PC-9 (cell line): ENCODE data around the gene TMEM128. TPM values are rescaled to one million over a fixed set of nuclear protein-coding genes. Genes with fewer than 3 reads are reported as not detected.

Experiments
- BruUV-seq: library from RNA; stranded (reverse); fragments of 400-500 nt; replicated peaks from 2 replicates; lab custom pipeline; 2021; lab: Mats Ljungman, UMichigan
- CTCF ChIA-PET: fragments of 300-600 bp; sonication (Branson Sonifier 250); formaldehyde crosslinking; loops from one replicate; lab custom pipeline; 2022; ENCODE audit warnings: antibody characterized with exemption; lab: Charles Lee
- POLR2A ChIA-PET: fragments of 300-600 bp; sonication (Branson Sonifier 250); formaldehyde crosslinking; loops from one replicate; lab custom pipeline; 2022; ENCODE audit warnings: antibody characterized with exemption; ENCODE audit not compliant: unreplicated experiment; lab: Charles Lee
- DNase-seq, 2 experiments: peaks; one replicate each; pipeline versions ENCODE4 v3.0.0 to v3.0.0-alpha.2; 2015 to 2022; ENCODE audit warnings: mixed read lengths in 1 of 2
- H2AFZ ChIP-seq: fragments of 200-600 bp; sonication (generic); 2 replicates; pipeline ENCODE4 v1.8.1; 2017; ENCODE audit warnings: antibody characterized with exemption
- H3F3A ChIP-seq: fragments of 200-600 bp; sonication (generic); 2 replicates; pipeline ENCODE4 v1.8.1; 2017; ENCODE audit warnings: antibody characterized with exemption, mild to moderate bottlenecking, low read depth; ENCODE audit not compliant: insufficient read depth
- H3K27ac ChIP-seq: fragments of 200-600 bp; sonication (generic); 2 replicates; pipeline ENCODE4 v1.6.1; 2016; ENCODE audit warnings: mixed run types
- H3K27me3 ChIP-seq: fragments of 200-600 bp; sonication (generic); 2 replicates; pipeline ENCODE4 v1.6.1; 2016; ENCODE audit warnings: low read depth, mixed run types; ENCODE audit not compliant: insufficient read depth
- H3K36me3 ChIP-seq: fragments of 200-600 bp; sonication (generic); 2 replicates; pipeline ENCODE4 v1.6.1; 2016; ENCODE audit warnings: low read depth, mixed run types
- H3K4me1 ChIP-seq: fragments of 200-600 bp; sonication (generic); replicated peaks from 2 replicates; pipeline ENCODE4 v1.6.1; 2016; ENCODE audit warnings: mixed run types; ENCODE audit not compliant: insufficient read depth
- H3K4me2 ChIP-seq: fragments of 200-600 bp; sonication (generic); 2 replicates; pipeline ENCODE4 v1.6.1; 2017; ENCODE audit warnings: mixed run types
- H3K4me3 ChIP-seq: fragments of 200-600 bp; sonication (generic); 2 replicates; pipeline ENCODE4 v1.6.1; 2016; ENCODE audit warnings: mixed run types
- H3K79me2 ChIP-seq: fragments of 200-600 bp; sonication (generic); 2 replicates; pipeline ENCODE4 v1.6.1; 2017; ENCODE audit warnings: low read depth, mixed run types
- H3K9me2 ChIP-seq: fragments of 200-600 bp; sonication (generic); 2 replicates; pipeline ENCODE4 v1.8.1; 2017; ENCODE audit warnings: mild to moderate bottlenecking; ENCODE audit not compliant: insufficient read depth
- H3K9me3 ChIP-seq: fragments of 200-600 bp; sonication (generic); 2 replicates; pipeline ENCODE4 v1.8.1; 2016; ENCODE audit warnings: low read depth; ENCODE audit not compliant: insufficient read depth
- H4K20me1 ChIP-seq: fragments of 200-600 bp; sonication (generic); 2 replicates; pipeline ENCODE4 v1.8.1; 2017; ENCODE audit not compliant: insufficient read depth
- EZH2 ChIP-seq: fragments of 200-600 bp; sonication (generic); IDR thresholded peaks from 2 replicates; pipeline ENCODE4 v1.8.0; 2017; ENCODE audit warnings: antibody characterized with exemption, low read depth
- intact Hi-C: fragments of 100-400 bp; cut with micrococcal nuclease; formaldehyde crosslinking; loops from one replicate; pipeline ENCODE4 v1.10.0; 2022; ENCODE audit not compliant: unreplicated experiment
- total RNA-seq: library from RNA; stranded (reverse); gene quantifications from 2 replicates; pipeline ENCODE4 v1.2.3, GENCODE V29; 2021
- TF ChIP-seq, protein P1 (sequence below): fragments of 200-600 bp; sonication (generic); conservative IDR thresholded peaks from 2 replicates; pipeline ENCODE4 v1.6.1; 2017; ENCODE audit warnings: mixed run types, antibody characterized with exemption, mild to moderate bottlenecking, moderate library complexity

Gene TMEM128
- total RNA-seq, 1 experiment from 2014 or later: 18.1 TPM

DNA sequence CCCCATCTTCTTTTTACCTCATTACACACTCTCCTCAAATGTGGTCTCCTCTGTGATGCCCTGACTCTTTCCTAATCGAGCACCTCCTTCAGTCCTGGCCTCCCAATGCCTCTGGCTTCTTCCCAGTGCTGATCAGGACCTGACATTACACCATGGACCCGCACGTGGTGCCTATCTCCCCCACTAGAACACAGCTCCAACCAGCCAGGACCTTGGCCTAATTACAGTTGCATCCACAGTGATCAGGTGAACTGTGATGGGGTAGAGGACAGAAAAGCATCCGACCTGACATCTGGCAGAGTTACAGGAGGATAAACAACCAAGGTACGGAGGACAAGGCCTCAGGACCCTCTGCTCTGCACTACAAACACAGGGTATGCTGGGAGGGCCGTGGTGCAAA, 29.5 kb upstream of the TMEM128 start:
- intact Hi-C loops: no loop called here
- no peaks in the 10 kb centered on the region for H3K36me3 ChIP-seq
- H3K79me2 ChIP-seq: no peaks in the 10 kb centered on the region
- no peak overlapping the region for H3K27ac ChIP-seq
- TF ChIP-seq, protein P1, sequence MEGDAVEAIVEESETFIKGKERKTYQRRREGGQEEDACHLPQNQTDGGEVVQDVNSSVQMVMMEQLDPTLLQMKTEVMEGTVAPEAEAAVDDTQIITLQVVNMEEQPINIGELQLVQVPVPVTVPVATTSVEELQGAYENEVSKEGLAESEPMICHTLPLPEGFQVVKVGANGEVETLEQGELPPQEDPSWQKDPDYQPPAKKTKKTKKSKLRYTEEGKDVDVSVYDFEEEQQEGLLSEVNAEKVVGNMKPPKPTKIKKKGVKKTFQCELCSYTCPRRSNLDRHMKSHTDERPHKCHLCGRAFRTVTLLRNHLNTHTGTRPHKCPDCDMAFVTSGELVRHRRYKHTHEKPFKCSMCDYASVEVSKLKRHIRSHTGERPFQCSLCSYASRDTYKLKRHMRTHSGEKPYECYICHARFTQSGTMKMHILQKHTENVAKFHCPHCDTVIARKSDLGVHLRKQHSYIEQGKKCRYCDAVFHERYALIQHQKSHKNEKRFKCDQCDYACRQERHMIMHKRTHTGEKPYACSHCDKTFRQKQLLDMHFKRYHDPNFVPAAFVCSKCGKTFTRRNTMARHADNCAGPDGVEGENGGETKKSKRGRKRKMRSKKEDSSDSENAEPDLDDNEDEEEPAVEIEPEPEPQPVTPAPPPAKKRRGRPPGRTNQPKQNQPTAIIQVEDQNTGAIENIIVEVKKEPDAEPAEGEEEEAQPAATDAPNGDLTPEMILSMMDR: no peak
- TF ChIP-seq EZH2: no peak
- H3K27me3 ChIP-seq: no peaks in the 10 kb centered on the region
- POLR2A ChIA-PET: no interaction called here
- BruUV-seq: no TSS peak
- no peak for DNase-seq
- H3K9me2 ChIP-seq: no peaks in the 10 kb centered on the region
- no peak overlapping the region for H3K4me3 ChIP-seq
- H3F3A ChIP-seq: no peaks in the 10 kb centered on the region
- CTCF ChIA-PET: no interaction called here
- no peak overlapping the region for H3K4me2 ChIP-seq
- no peaks in the 10 kb centered on the region for H3K9me3 ChIP-seq
- H4K20me1 ChIP-seq: no peaks in the 10 kb centered on the region; the same call in 1 of the 2 replicates
- H2AFZ ChIP-seq: no peak overlapping the region
- H3K4me1 ChIP-seq: no peaks in the 10 kb centered on the region

DNA sequence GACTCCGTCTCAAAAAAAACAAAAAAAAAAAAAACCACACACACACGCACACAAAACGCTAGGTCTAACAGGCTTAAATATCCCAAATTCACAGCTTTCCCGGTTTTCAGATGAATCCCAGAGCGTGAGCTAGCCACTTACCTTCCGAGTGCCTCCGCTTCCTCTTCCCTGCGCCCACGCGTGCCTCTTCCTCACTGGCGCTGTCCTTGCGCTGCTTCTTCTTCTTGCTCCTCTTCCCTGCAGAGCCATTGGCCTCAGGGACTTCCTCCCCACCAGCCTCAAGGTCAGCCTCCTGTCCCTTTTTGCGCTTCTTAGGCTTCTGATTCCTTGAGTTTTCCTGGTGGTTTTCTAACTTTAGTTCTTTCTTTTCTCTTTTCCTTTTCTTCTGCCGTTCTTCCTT, 26.2 kb upstream of the TMEM128 start:
- H3K4me2 ChIP-seq: no peak overlapping the region
- intact Hi-C loops: no loop called here
- no peaks in the 10 kb centered on the region for H3K9me2 ChIP-seq
- no peaks in the 10 kb centered on the region for H4K20me1 ChIP-seq
- H3K4me1 ChIP-seq: no peaks in the 10 kb centered on the region
- TF ChIP-seq, protein P1: no peak
- TF ChIP-seq EZH2: no peak
- CTCF ChIA-PET: no interaction called here
- H3K4me3 ChIP-seq: no peak overlapping the region
- H3K27me3 ChIP-seq: no peaks in the 10 kb centered on the region
- H2AFZ ChIP-seq: no peak overlapping the region
- H3F3A ChIP-seq: no peaks in the 10 kb centered on the region
- H3K36me3 ChIP-seq: no peaks in the 10 kb centered on the region
- no peak for DNase-seq
- no TSS peak for BruUV-seq
- no peak overlapping the region for H3K27ac ChIP-seq
- H3K9me3 ChIP-seq: no peaks in the 10 kb centered on the region
- POLR2A ChIA-PET: no interaction called here
- no peaks in the 10 kb centered on the region for H3K79me2 ChIP-seq

GRCh38 chr4:4271912-4272311, 23.9 kb upstream of the TMEM128 start:
- Histone ChIP-seq H3K4me2 (no peak overlapping the region), H3K27me3 (no peaks in the 10 kb centered on the region), H3K79me2 (no peaks in the 10 kb centered on the region), H3K9me3 (no peaks in the 10 kb centered on the region), H3K4me3 (no peak overlapping the region), H3F3A (no peaks in the 10 kb centered on the region), H3K27ac (no peak overlapping the region), H3K4me1 (no peaks in the 10 kb centered on the region), H3K9me2 (no peaks in the 10 kb centered on the region), H2AFZ (no peak overlapping the region), H3K36me3 (no peaks in the 10 kb centered on the region), H4K20me1 (no peaks in the 10 kb centered on the region)
- BruUV-seq: no TSS peak
- ChIA-PET CTCF (no interaction called here), POLR2A (no interaction called here)
- DNase-seq: no peak
- intact Hi-C loops: no loop called here
- no peak for TF ChIP-seq EZH2
- TF ChIP-seq, protein P1: no peak
